ENCODE results near the gene LGR4.
"Not testable (repeated sequence)": the region's sequence is repeated elsewhere in the genome, so short reads cannot be mapped to it uniquely, and the experiment has no call there.

The LGR4 gene

GRCh38 chr11:27472398-27473016 is at the start of gene LGR4:
Gene LGR4 (minus strand): TSS chr11:27472790. CDS start chr11:27472302, 488 bp downstream.
- peak; percentile 44 to 49 for DNase-seq (ENCODE audit: low read depth in 2 of 2)

- no peak for DNase-seq (ENCODE audit: low read depth in 2 of 2)
These were observed 47.6 kb upstream of the LGR4 start for GRCh38 chr11:27520226-27520625.

- no peak for DNase-seq (ENCODE audit: low read depth in 2 of 2)
These were observed 45.9 kb upstream of the LGR4 start for GRCh38 chr11:27518518-27518917.

- DNase-seq (ENCODE audit: low read depth in 2 of 2): not testable (repeated sequence)
These were observed 44.9 kb upstream of the LGR4 start for GRCh38 chr11:27517490-27517889.

GRCh38 chr11:27514558-27514957 is 42.0 kb upstream of the LGR4 start:
- no peak for DNase-seq (ENCODE audit: low read depth in 2 of 2)

- no peak for DNase-seq (ENCODE audit: low read depth in 2 of 2)
These were observed 41.5 kb upstream of the LGR4 start for GRCh38 chr11:27514076-27514475.

GRCh38 chr11:27513389-27513788 is 40.8 kb upstream of the LGR4 start:
- no peak for DNase-seq (ENCODE audit: low read depth in 2 of 2)

- DNase-seq (ENCODE audit: low read depth in 2 of 2): no peak
These were observed 39.6 kb upstream of the LGR4 start for GRCh38 chr11:27512238-27512637.

- no peak for DNase-seq (ENCODE audit: low read depth in 2 of 2)
These were observed 37.3 kb upstream of the LGR4 start for GRCh38 chr11:27509908-27510307.

GRCh38 chr11:27507557-27508322 is 35.1 kb upstream of the LGR4 start:
- DNase-seq (ENCODE audit: low read depth in 2 of 2): no peak

- DNase-seq (ENCODE audit: low read depth in 2 of 2): peak; percentile 94 to 95
These were observed 33.9 kb upstream of the LGR4 start, which contains the start of gene LIN7C for GRCh38 chr11:27506200-27507182. Gene LIN7C (minus strand): TSS chr11:27506769. CDS start chr11:27506752, 17 bp downstream.

GRCh38 chr11:27505781-27506180 is 33.2 kb upstream of the LGR4 start:
- no peak for DNase-seq (ENCODE audit: low read depth in 2 of 2)

- DNase-seq (ENCODE audit: low read depth in 2 of 2): no peak
These were observed 31.6 kb upstream of the LGR4 start for GRCh38 chr11:27504205-27504604.

GRCh38 chr11:27501100-27501499 is 28.5 kb upstream of the LGR4 start:
- DNase-seq (ENCODE audit: low read depth in 2 of 2): no peak

GRCh38 chr11:27497911-27498310 is 25.3 kb upstream of the LGR4 start:
- no peak for DNase-seq (ENCODE audit: low read depth in 2 of 2)

GRCh38 chr11:27497284-27497866 is 24.8 kb upstream of the LGR4 start:
- no peak for DNase-seq (ENCODE audit: low read depth in 2 of 2)

- DNase-seq (ENCODE audit: low read depth in 2 of 2): no peak
These were observed 23.9 kb upstream of the LGR4 start for GRCh38 chr11:27496461-27496860.

GRCh38 chr11:27495710-27496300 is 23.2 kb upstream of the LGR4 start:
- no peak for DNase-seq (ENCODE audit: low read depth in 2 of 2)

- DNase-seq (ENCODE audit: low read depth in 2 of 2): no peak
These were observed 16.5 kb upstream of the LGR4 start for GRCh38 chr11:27489092-27489491.

GRCh38 chr11:27487706-27488105 is 15.1 kb upstream of the LGR4 start:
- DNase-seq (ENCODE audit: low read depth in 2 of 2): no peak

All from activated CD4-positive, alpha-beta T cell treated with anti-CD3 and anti-CD28 coated beads for 24 hours (primary cell).